HL-60 (cell line): ENCODE measurements around the gene CITED2.

Experiments
- CTCF ChIP-seq: IDR thresholded peaks from one replicate; pipeline ENCODE4 v1.5.1; 2011; ENCODE audit warnings: low read length, control low read depth, inconsistent platforms; ENCODE audit not compliant: insufficient read depth
- GABPA ChIP-seq: IDR thresholded peaks from 2 replicates; pipeline ENCODE4 v1.6.1; 2012; ENCODE audit warnings: low read depth
- POLR2AphosphoS5 ChIP-seq: IDR thresholded peaks from 2 replicates; pipeline ENCODE4 v1.6.1; 2012; ENCODE audit warnings: low read depth
- SPI1 ChIP-seq: IDR thresholded peaks from 2 replicates; pipeline ENCODE4 v1.6.1; 2012; ENCODE audit warnings: low read depth, mild to moderate bottlenecking, borderline replicate concordance

DNA sequence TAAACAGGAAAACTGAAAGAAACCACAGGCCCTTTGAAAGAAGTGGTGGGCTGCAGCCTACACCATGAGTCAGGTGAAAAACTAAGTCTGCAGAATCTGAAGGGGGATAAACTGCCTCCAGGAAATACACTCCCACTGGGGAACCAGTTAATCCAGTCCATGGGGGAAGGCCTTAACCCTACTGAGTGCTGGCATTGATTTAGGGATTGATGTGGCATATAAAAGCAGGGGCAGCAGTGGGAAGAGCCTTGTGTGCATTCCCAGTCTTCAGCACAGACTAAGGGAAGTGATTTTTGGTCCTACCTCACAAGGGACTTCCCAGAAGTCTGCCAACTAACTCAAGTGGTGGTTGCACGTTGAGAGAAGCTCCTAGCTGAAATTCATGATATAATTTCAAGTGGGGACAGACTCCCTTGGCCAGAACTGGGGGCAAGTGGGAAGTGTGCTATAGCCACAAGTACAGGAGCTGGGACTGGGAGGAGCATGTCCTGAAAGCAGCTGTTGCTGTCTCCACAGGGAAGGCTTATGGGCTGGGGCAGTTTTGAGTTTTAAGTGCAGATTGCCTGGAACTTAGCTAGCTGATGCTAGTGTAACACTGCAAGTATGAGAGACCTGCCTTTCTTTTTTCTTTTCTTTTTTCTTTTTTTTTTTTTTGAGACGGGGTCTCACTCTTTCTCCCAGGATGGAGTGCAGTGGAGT is 31.2 kb downstream of the CITED2 start:
- TF ChIP-seq GABPA (no peak), CTCF (no peak), POLR2AphosphoS5 (no peak), SPI1 (no peak)
